Esophagus muscularis mucosa (tissue), 4 donors: ENCODE data around the gene GPR32.

Source experiments
- EP300 ChIP-seq: sonication (generic); formaldehyde crosslinking; IDR thresholded peaks from one replicate; pipeline ENCODE4 v1.6.1; 2017; ENCODE audit warnings: antibody characterized with exemption
- POLR2A ChIP-seq: fragments of 450-650 bp; IDR thresholded peaks from one replicate; pipeline ENCODE4 v1.6.1; 2017; ENCODE audit warnings: antibody characterized with exemption, moderate library complexity, mild to moderate bottlenecking, low read depth
- TF ChIP-seq, protein P1 (sequence below), 3 experiments: fragments of 200-600 bp in 2 of 3; fragments of 450-650 bp in 1 of 3; sonication (generic) in 2 of 3; IDR thresholded peaks; one replicate each; pipeline ENCODE4 v1.5.1; 2017 to 2019; ENCODE audit warnings: antibody characterized with exemption in 3 of 3, mild to moderate bottlenecking in 2 of 3, moderate library complexity in 1 of 3

DNA sequence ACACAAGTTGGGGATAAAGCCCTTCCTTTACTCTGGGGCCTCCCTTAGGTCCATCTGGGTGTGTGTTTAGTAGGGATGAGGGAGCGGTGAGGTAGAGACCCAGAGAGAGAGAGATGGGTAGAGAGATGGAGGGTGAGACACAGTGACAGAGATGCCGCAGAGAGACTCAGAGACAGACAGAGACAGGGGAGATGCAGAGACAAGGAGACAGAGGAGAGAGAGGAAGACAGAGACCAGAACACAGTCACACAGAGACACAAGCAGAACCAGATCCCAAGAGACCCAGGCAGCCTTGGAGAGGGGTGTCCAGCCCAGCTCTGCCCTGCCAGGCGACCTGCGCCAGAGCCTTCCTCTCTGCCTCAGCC is 51.0 kb downstream of the GPR32 start:
- TF ChIP-seq, protein P1, sequence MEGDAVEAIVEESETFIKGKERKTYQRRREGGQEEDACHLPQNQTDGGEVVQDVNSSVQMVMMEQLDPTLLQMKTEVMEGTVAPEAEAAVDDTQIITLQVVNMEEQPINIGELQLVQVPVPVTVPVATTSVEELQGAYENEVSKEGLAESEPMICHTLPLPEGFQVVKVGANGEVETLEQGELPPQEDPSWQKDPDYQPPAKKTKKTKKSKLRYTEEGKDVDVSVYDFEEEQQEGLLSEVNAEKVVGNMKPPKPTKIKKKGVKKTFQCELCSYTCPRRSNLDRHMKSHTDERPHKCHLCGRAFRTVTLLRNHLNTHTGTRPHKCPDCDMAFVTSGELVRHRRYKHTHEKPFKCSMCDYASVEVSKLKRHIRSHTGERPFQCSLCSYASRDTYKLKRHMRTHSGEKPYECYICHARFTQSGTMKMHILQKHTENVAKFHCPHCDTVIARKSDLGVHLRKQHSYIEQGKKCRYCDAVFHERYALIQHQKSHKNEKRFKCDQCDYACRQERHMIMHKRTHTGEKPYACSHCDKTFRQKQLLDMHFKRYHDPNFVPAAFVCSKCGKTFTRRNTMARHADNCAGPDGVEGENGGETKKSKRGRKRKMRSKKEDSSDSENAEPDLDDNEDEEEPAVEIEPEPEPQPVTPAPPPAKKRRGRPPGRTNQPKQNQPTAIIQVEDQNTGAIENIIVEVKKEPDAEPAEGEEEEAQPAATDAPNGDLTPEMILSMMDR (IDR thresholded peaks at IDR 0.05): no peak
- TF ChIP-seq EP300 (no peak), POLR2A (no peak)
